PC-9 (cell line): ENCODE results near the gene IFITM1. TPM values are rescaled to one million over a fixed set of nuclear protein-coding genes. Genes with fewer than 3 reads are reported as not detected.

Source experiments
- BruUV-seq: library from RNA; stranded (reverse); fragments of 400-500 nt; replicated peaks from 2 replicates; lab custom pipeline; 2021; lab: Mats Ljungman, UMichigan
- CTCF ChIA-PET: fragments of 300-600 bp; sonication (Branson Sonifier 250); formaldehyde crosslinking; loops from one replicate; lab custom pipeline; 2022; ENCODE audit warnings: antibody characterized with exemption; lab: Charles Lee
- POLR2A ChIA-PET: fragments of 300-600 bp; sonication (Branson Sonifier 250); formaldehyde crosslinking; loops from one replicate; lab custom pipeline; 2022; ENCODE audit warnings: antibody characterized with exemption; ENCODE audit not compliant: unreplicated experiment; lab: Charles Lee
- DNase-seq, 2 experiments: peaks; one replicate each; pipeline versions ENCODE4 v3.0.0 to v3.0.0-alpha.2; 2015 to 2022; ENCODE audit warnings: mixed read lengths in 1 of 2
- H2AFZ ChIP-seq: fragments of 200-600 bp; sonication (generic); 2 replicates; pipeline ENCODE4 v1.8.1; 2017; ENCODE audit warnings: antibody characterized with exemption
- H3F3A ChIP-seq: fragments of 200-600 bp; sonication (generic); 2 replicates; pipeline ENCODE4 v1.8.1; 2017; ENCODE audit warnings: antibody characterized with exemption, mild to moderate bottlenecking, low read depth; ENCODE audit not compliant: insufficient read depth
- H3K27ac ChIP-seq: fragments of 200-600 bp; sonication (generic); 2 replicates; pipeline ENCODE4 v1.6.1; 2016; ENCODE audit warnings: mixed run types
- H3K27me3 ChIP-seq: fragments of 200-600 bp; sonication (generic); 2 replicates; pipeline ENCODE4 v1.6.1; 2016; ENCODE audit warnings: low read depth, mixed run types; ENCODE audit not compliant: insufficient read depth
- H3K36me3 ChIP-seq: fragments of 200-600 bp; sonication (generic); 2 replicates; pipeline ENCODE4 v1.6.1; 2016; ENCODE audit warnings: low read depth, mixed run types
- H3K4me1 ChIP-seq: fragments of 200-600 bp; sonication (generic); replicated peaks from 2 replicates; pipeline ENCODE4 v1.6.1; 2016; ENCODE audit warnings: mixed run types; ENCODE audit not compliant: insufficient read depth
- H3K4me2 ChIP-seq: fragments of 200-600 bp; sonication (generic); 2 replicates; pipeline ENCODE4 v1.6.1; 2017; ENCODE audit warnings: mixed run types
- H3K4me3 ChIP-seq: fragments of 200-600 bp; sonication (generic); 2 replicates; pipeline ENCODE4 v1.6.1; 2016; ENCODE audit warnings: mixed run types
- H3K79me2 ChIP-seq: fragments of 200-600 bp; sonication (generic); 2 replicates; pipeline ENCODE4 v1.6.1; 2017; ENCODE audit warnings: low read depth, mixed run types
- H3K9me2 ChIP-seq: fragments of 200-600 bp; sonication (generic); 2 replicates; pipeline ENCODE4 v1.8.1; 2017; ENCODE audit warnings: mild to moderate bottlenecking; ENCODE audit not compliant: insufficient read depth
- H3K9me3 ChIP-seq: fragments of 200-600 bp; sonication (generic); 2 replicates; pipeline ENCODE4 v1.8.1; 2016; ENCODE audit warnings: low read depth; ENCODE audit not compliant: insufficient read depth
- H4K20me1 ChIP-seq: fragments of 200-600 bp; sonication (generic); 2 replicates; pipeline ENCODE4 v1.8.1; 2017; ENCODE audit not compliant: insufficient read depth
- CTCF ChIP-seq: fragments of 200-600 bp; sonication (generic); conservative IDR thresholded peaks from 2 replicates; pipeline ENCODE4 v1.6.1; 2017; ENCODE audit warnings: mixed run types, antibody characterized with exemption, mild to moderate bottlenecking, moderate library complexity
- EZH2 ChIP-seq: fragments of 200-600 bp; sonication (generic); IDR thresholded peaks from 2 replicates; pipeline ENCODE4 v1.8.0; 2017; ENCODE audit warnings: antibody characterized with exemption, low read depth
- intact Hi-C: fragments of 100-400 bp; cut with micrococcal nuclease; formaldehyde crosslinking; loops from one replicate; pipeline ENCODE4 v1.10.0; 2022; ENCODE audit not compliant: unreplicated experiment
- total RNA-seq: library from RNA; stranded (reverse); gene quantifications from 2 replicates; pipeline ENCODE4 v1.2.3, GENCODE V29; 2021

Gene IFITM1
- total RNA-seq, 1 experiment from 2014 or later = 9.5 TPM

- Histone ChIP-seq H3K4me2 (no peak overlapping the region), H3K27ac (no peak overlapping the region), H3K79me2 (no peaks in the 10 kb centered on the region), H3K4me1 (no peaks in the 10 kb centered on the region), H4K20me1 (no peaks in the 10 kb centered on the region), H3F3A (no peaks in the 10 kb centered on the region), H3K36me3 (no peaks in the 10 kb centered on the region), H3K9me3 (no peaks in the 10 kb centered on the region), H3K27me3 (no peaks in the 10 kb centered on the region), H3K4me3 (no peak overlapping the region), H2AFZ (no peak overlapping the region), H3K9me2 (no peaks in the 10 kb centered on the region)
- no peak for DNase-seq
- ChIA-PET CTCF (no interaction called here), POLR2A (no interaction called here)
- BruUV-seq = no TSS peak
- TF ChIP-seq CTCF (no peak), EZH2 (no peak)
- intact Hi-C loops = no loop called here
Observed at GRCh38 chr11:281486-282161, 32.2 kb upstream of the IFITM1 start.

- Histone ChIP-seq H3K4me2 (no peak overlapping the region), H3F3A (no peaks in the 10 kb centered on the region), H4K20me1 (no peaks in the 10 kb centered on the region), H3K27ac (no peak overlapping the region), H3K79me2 (no peaks in the 10 kb centered on the region), H2AFZ (no peak overlapping the region), H3K27me3 (no peaks in the 10 kb centered on the region), H3K4me1 (no peaks in the 10 kb centered on the region), H3K9me3 (no peaks in the 10 kb centered on the region), H3K9me2 (no peaks in the 10 kb centered on the region), H3K36me3 (no peaks in the 10 kb centered on the region), H3K4me3 (no peak overlapping the region)
- BruUV-seq = no TSS peak
- intact Hi-C loops = no loop called here
- POLR2A ChIA-PET = no interaction called here
- TF ChIP-seq CTCF = no peak
- no peak for TF ChIP-seq EZH2
- DNase-seq = no peak
- CTCF ChIA-PET = no interaction called here
Observed at GRCh38 chr11:282171-282570, 31.7 kb upstream of the IFITM1 start.

- no TSS peak for BruUV-seq
- Histone ChIP-seq H2AFZ (no peak overlapping the region), H3K36me3 (no peaks in the 10 kb centered on the region), H3K79me2 (no peaks in the 10 kb centered on the region), H3K4me2 (no peak overlapping the region), H3K9me3 (no peaks in the 10 kb centered on the region), H3F3A (no peaks in the 10 kb centered on the region), H3K9me2 (no peaks in the 10 kb centered on the region), H3K27ac (no peak overlapping the region), H4K20me1 (no peaks in the 10 kb centered on the region), H3K4me3 (no peak overlapping the region), H3K27me3 (no peaks in the 10 kb centered on the region), H3K4me1 (no peaks in the 10 kb centered on the region)
- ChIA-PET CTCF (no interaction called here), POLR2A (interaction anchor here (0.7 kb wide), 2 partner anchors 32 to 272 kb away, joined by 10 to 11 read pairs; no protein-coding TSS in a partner anchor)
- intact Hi-C loops = no loop called here
- no peak for DNase-seq
- TF ChIP-seq EZH2 (no peak), CTCF (no peak)
Observed at GRCh38 chr11:282630-283360, 31.0 kb upstream of the IFITM1 start.
